CD4-positive, alpha-beta T cell (primary cell): ENCODE measurements around the gene MYO19. TPM values are rescaled to one million over a fixed set of nuclear protein-coding genes. Genes with fewer than 3 reads are reported as not detected.

Experiments used
- ATAC-seq: fragments of 200-7000 bp; cut with Tn5 transposase; one replicate; pipeline ENCODE4 v1.10.0; 2022; ENCODE audit warnings: mild to moderate bottlenecking; ENCODE audit not compliant: poor library complexity
- CTCF ChIA-PET: fragments of 350-600 bp; sonication (Branson Sonifier 250); formaldehyde crosslinking; loops from one replicate; lab custom pipeline; 2021; ENCODE audit warnings: antibody characterized with exemption, inconsistent platforms; lab: Charles Lee
- POLR2A ChIA-PET: fragments of 350-600 bp; sonication (Branson Sonifier 250); formaldehyde crosslinking; loops from one replicate; lab custom pipeline; 2021; ENCODE audit warnings: antibody characterized with exemption, inconsistent platforms; lab: Charles Lee
- DNase-seq, 14 experiments: peaks; one replicate each; pipeline ENCODE4 v3.0.0-alpha.2; 2013 to 2020; ENCODE audit warnings: mixed read lengths in 2 of 14
- H3K27ac ChIP-seq, 2 donors: one replicate each; pipeline versions ENCODE4 v1.5.1 to v1.7.0; 2013; ENCODE audit warnings: low read length in 2 of 2, low read depth in 1 of 2, mild to moderate bottlenecking in 1 of 2
- H3K27me3 ChIP-seq, 2 experiments: 1 replicate in 1 of 2; 2 replicates in 1 of 2; pipeline versions ENCODE4 v1.6.1 to v1.7.0; 2013; ENCODE audit warnings: low read length in 2 of 2, control low read depth in 1 of 2, mild to moderate bottlenecking in 1 of 2, moderate library complexity in 1 of 2; ENCODE audit not compliant: insufficient read depth in 2 of 2, control insufficient read depth in 1 of 2
- H3K36me3 ChIP-seq: one replicate; pipeline ENCODE4 v1.6.1; 2013; ENCODE audit warnings: low read length, control low read depth; ENCODE audit not compliant: insufficient read depth
- H3K4me1 ChIP-seq: one replicate; pipeline ENCODE4 v1.6.1; 2013; ENCODE audit warnings: low read length, control low read depth; ENCODE audit not compliant: insufficient read depth
- H3K4me3 ChIP-seq: one replicate; pipeline ENCODE4 v1.5.1; 2013; ENCODE audit warnings: mild to moderate bottlenecking, low read length, moderate library complexity
- H3K9me3 ChIP-seq, 2 experiments: 1 replicate in 1 of 2; 2 replicates in 1 of 2; pipeline versions ENCODE4 v1.6.1 to v1.7.0; 2013; ENCODE audit warnings: low read length in 2 of 2, mild to moderate bottlenecking in 2 of 2, control low read depth in 1 of 2, moderate library complexity in 1 of 2; ENCODE audit not compliant: control insufficient read depth in 1 of 2, insufficient read depth in 1 of 2
- H3K27ac Mint-ChIP-seq: one replicate; pipeline ENCODE4 v1.8.0; 2020; ENCODE audit warnings: mixed read lengths
- H3K27me3 Mint-ChIP-seq: one replicate; pipeline ENCODE4 v1.8.0; 2021; ENCODE audit warnings: mixed read lengths
- H3K36me3 Mint-ChIP-seq: one replicate; pipeline ENCODE4 v1.8.0; 2021; ENCODE audit warnings: low read depth, mixed read lengths
- H3K4me1 Mint-ChIP-seq: one replicate; pipeline ENCODE4 v1.8.0; 2021; ENCODE audit warnings: low read depth, mixed read lengths
- H3K4me3 Mint-ChIP-seq: one replicate; pipeline ENCODE4 v1.8.0; 2020; ENCODE audit warnings: mild to moderate bottlenecking, mixed read lengths
- H3K9me3 Mint-ChIP-seq: one replicate; pipeline ENCODE4 v1.8.0; 2020; ENCODE audit warnings: mixed read lengths
- intact Hi-C, 2 experiments: fragments of 100-400 bp; cut with DNase I in 1 of 2; cut with micrococcal nuclease in 1 of 2; formaldehyde crosslinking; loops; one replicate each; pipeline versions ENCODE4 v1.15.1 to v1.9.0; 2023 to 2025; cut with DNase I, micrococcal nuclease
- total RNA-seq, 174 experiments: library from RNA in 2 of 174; stranded (reverse) in 2 of 174; gene quantifications; one replicate each; pipeline ENCODE4 v1.2.3 and lab custom pipeline; 2021 to 2026
- TF ChIP-seq, protein P1 (sequence below): fragments of 200-600 bp; IDR thresholded peaks from one replicate; pipeline ENCODE4 v1.8.0; 2022; ENCODE audit warnings: antibody characterized with exemption, mild to moderate bottlenecking

The MYO19 gene
- total RNA-seq, 2 experiments from 2014 or later, result 64.4 to 70.5 TPM

DNA sequence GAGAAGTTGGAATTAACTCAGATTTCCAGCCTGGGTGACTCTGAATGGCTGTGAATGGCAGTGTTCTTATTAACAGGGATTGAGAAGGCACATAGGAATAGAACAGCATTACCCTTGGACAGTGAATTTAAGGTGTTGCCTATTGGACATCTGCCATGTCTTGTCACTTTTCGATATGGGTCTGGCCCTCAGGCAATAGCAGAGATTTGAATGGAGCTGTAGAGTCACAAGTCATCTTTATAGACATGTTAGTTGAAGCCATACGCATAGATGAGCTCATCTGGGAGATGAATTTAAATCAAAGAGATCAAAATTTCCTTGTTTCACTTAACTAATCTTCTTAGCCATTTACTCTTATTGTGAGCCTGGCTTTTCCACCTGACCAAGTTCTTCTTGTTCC is 42.1 kb upstream of the MYO19 start:
- Histone ChIP-seq H3K9me3 (no peaks in the 10 kb centered on the region), H3K36me3 (peaks cover 74% of the 10 kb centered on the region), H3K27ac (no peak overlapping the region), H3K4me1 (peaks cover 3% of the 10 kb centered on the region), H3K27me3 (no peaks in the 10 kb centered on the region), H3K4me3 (no peak overlapping the region)
- ATAC-seq, result no peak
- Mint-ChIP-seq H3K4me1 (peaks cover 34% of the 10 kb centered on the region), H3K36me3 (peaks cover 82% of the 10 kb centered on the region), H3K27ac (no peak overlapping the region), H3K4me3 (no peak overlapping the region), H3K9me3 (no peaks in the 10 kb centered on the region), H3K27me3 (no peaks in the 10 kb centered on the region)
- CTCF ChIA-PET, result no interaction called here
- POLR2A ChIA-PET, result interaction anchor here (0.6 kb wide), 1 partner anchor 100 kb away, joined by 3 read pairs; no protein-coding TSS in a partner anchor
- no peak for DNase-seq
- intact Hi-C loops, result no loop called here
- TF ChIP-seq, protein P1, sequence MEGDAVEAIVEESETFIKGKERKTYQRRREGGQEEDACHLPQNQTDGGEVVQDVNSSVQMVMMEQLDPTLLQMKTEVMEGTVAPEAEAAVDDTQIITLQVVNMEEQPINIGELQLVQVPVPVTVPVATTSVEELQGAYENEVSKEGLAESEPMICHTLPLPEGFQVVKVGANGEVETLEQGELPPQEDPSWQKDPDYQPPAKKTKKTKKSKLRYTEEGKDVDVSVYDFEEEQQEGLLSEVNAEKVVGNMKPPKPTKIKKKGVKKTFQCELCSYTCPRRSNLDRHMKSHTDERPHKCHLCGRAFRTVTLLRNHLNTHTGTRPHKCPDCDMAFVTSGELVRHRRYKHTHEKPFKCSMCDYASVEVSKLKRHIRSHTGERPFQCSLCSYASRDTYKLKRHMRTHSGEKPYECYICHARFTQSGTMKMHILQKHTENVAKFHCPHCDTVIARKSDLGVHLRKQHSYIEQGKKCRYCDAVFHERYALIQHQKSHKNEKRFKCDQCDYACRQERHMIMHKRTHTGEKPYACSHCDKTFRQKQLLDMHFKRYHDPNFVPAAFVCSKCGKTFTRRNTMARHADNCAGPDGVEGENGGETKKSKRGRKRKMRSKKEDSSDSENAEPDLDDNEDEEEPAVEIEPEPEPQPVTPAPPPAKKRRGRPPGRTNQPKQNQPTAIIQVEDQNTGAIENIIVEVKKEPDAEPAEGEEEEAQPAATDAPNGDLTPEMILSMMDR, result no peak

DNA sequence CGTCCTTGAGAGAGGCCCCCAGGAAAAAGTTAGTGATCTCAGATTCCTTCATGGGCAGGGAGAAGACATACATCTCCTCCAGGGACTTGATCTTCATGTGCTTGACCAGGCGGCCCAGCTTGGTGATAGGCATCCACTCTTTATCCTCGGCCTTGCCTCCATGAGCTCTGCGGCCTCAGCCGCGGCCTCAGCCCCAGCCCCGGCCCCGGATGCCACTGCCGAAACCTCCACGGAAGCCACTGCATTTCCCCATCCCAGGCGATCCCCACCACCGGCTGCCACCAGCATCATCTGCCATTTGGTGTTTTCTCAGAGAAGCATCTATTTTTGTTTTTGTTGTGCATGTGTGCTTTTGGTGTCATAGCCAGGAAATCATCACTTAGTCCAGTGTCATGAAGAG is 40.4 kb upstream of the MYO19 start:
- Histone ChIP-seq H3K4me3 (no peak overlapping the region), H3K36me3 (peaks cover 67% of the 10 kb centered on the region), H3K4me1 (peaks cover 3% of the 10 kb centered on the region), H3K27me3 (no peaks in the 10 kb centered on the region), H3K27ac (no peak overlapping the region), H3K9me3 (no peaks in the 10 kb centered on the region)
- Mint-ChIP-seq H3K27ac (no peak overlapping the region), H3K9me3 (no peaks in the 10 kb centered on the region), H3K27me3 (no peaks in the 10 kb centered on the region), H3K4me1 (peaks cover 30% of the 10 kb centered on the region), H3K4me3 (no peak overlapping the region), H3K36me3 (peaks cover 75% of the 10 kb centered on the region)
- DNase-seq (no peak), ATAC-seq (no peak)
- intact Hi-C loops, result no loop called here
- ChIA-PET POLR2A (no interaction called here), CTCF (no interaction called here)
- TF ChIP-seq, protein P1, result no peak

DNA sequence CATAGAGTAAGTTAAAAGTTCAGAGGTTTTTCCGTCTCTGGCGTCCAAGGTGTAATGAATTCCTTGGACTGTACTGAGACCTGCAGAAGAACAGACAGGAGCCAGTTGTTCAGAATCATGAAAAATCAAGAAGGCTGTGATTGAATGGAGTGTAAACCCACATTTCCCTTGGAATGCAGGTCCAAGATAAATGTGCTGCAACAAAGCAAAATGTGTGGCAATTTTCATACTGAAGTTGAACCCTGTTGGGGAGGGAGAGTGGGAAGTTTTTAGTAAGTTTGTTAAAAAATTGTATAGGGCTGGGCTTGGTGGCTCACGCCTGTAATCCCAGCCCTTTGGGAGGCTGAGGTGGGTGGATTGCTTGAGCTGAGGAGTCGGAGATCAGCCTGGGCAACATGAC is 31.4 kb upstream of the MYO19 start:
- Histone ChIP-seq H3K36me3 (peaks cover 89% of the 10 kb centered on the region), H3K4me1 (no peaks in the 10 kb centered on the region), H3K27ac (no peak overlapping the region), H3K4me3 (no peak overlapping the region), H3K9me3 (no peaks in the 10 kb centered on the region), H3K27me3 (no peaks in the 10 kb centered on the region)
- Mint-ChIP-seq H3K4me3 (no peak overlapping the region), H3K9me3 (no peaks in the 10 kb centered on the region), H3K36me3 (peaks cover 84% of the 10 kb centered on the region), H3K4me1 (peaks cover 21% of the 10 kb centered on the region), H3K27me3 (no peaks in the 10 kb centered on the region), H3K27ac (no peak overlapping the region)
- no peak for DNase-seq
- TF ChIP-seq, protein P1, result no peak
- ChIA-PET POLR2A (interaction anchor here (0.9 to 2.5 kb wide), 2 partner anchors 16 to 20 kb away, joined by 3 to 16 read pairs; partner anchors contain the start of gene GGNBP2), CTCF (no interaction called here)
- ATAC-seq, result no peak
- intact Hi-C loops, result no loop called here
